NCI-H446 (cell line): Measurements from ENCODE around the gene NPLOC4.

Experiments
- DNase-seq, 2 experiments: peaks; one replicate each; lab custom pipeline; 2025; lab: John Stamatoyannopoulos, UW

Gene NPLOC4

GRCh38 chr17:81636505-81637288 lies at the start of gene NPLOC4, which contains the start of gene TSPAN10:
NPLOC4 (minus strand) TSS chr17:81637112; CDS start chr17:81636930, 182 bp downstream.
TSPAN10 (plus strand) TSS chr17:81637196; CDS start chr17:81642413, 5,217 bp downstream.
- peak; percentile 52 to 93 for DNase-seq

DNA sequence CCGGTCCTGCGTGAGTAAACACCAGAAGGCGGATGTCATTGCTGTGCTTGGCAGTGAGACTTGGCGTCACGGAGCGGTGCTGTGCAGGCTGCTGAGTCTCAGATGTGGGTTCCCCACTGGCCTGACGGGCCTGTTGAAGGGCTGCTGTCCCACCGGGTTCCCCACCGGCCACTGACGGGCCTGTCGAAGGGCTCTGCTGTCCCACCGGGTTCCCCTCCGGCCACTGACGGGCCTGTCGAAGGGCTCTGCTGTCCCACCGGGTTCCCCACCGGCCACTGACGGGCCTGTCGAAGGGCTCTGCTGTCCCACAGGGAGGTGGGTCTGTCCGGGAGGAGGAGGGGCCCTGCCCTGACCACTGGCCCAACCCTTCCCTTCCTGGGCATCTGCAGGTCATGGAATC lies 49.7 kb upstream of the NPLOC4 start:
- no peak for DNase-seq

DNA sequence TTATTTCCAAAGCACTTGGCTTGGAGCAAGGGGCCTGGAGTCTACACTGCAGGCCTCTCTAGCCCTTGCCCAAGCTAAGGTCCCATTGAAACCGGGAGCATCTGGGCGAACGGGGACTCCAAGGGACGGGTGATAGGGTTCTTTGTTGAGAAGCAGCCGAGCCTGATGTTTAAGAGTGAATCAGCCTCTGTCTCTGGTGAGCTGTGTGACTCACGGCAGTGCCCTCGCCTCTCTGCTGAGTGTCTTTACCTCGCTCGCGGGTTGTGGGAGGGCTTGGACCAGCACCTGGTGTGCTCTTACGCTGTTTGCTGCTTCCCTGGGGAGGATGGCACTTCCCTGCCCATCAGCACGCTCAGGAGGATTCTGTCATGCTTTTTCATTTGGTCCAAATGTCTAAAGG lies 48.2 kb upstream of the NPLOC4 start:
- DNase-seq, result no peak

DNA sequence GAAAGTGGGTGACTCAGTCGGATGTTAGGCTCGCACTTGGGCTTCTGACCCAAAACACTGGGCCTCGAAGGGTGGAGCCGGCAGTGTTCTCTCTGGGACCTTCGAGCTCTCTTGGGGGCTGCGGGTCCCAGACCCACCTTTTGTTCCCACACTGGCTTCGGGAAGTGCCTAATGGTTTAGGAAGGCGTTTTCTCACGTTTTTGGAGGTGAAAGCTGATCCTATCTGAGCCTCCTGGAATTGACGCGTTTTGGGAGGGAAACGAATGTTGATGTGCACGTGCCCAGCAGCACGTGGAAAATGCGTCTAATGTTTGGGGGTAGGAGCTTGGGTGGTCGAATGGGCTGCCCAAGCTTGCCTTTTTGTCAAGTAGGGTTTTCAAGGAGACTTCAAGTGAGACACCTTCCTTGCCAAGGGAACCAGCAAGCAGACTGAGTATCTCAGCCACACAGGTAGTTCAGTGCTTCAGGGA lies 47.6 kb upstream of the NPLOC4 start:
- DNase-seq, result no peak

GRCh38 chr17:81683584-81684441 lies 46.9 kb upstream of the NPLOC4 start, which contains the start of the genes ARL16 and HGS:
ARL16 (minus strand) TSS chr17:81683797; CDS start chr17:81683753, 44 bp downstream.
HGS (plus strand) TSS chr17:81684011; CDS start chr17:81684067, 56 bp downstream.
- peak; percentile 98 to 100 for DNase-seq

GRCh38 chr17:81683208-81683583 lies 46.3 kb upstream of the NPLOC4 start:
- DNase-seq, result peak in 1 of 2 experiments; percentile 56

- peak in 1 of 2 experiments; percentile 37 for DNase-seq
These were observed 45.8 kb upstream of the NPLOC4 start for GRCh38 chr17:81682565-81683207.

DNA sequence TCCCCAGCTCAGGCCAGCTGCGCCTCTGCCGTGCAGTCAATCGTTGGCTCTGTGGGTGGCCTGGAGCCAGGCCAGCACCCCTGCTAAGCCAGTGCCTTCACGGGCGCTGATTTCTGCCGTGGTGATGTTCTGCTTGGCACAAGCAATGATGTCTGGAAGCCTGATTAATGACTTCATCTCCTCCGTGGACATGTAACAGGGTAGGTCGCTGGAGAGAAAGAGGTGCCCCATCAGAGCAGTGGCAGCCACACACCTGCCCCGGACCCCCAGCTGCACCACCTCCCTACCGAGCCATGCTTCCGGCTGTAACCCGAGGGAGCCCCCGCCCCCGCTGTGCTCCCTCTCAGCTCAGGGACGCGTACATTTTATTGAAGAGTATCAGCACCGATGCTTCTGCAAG lies 44.8 kb upstream of the NPLOC4 start:
- DNase-seq, result peak in 1 of 2 experiments; percentile 62

DNA sequence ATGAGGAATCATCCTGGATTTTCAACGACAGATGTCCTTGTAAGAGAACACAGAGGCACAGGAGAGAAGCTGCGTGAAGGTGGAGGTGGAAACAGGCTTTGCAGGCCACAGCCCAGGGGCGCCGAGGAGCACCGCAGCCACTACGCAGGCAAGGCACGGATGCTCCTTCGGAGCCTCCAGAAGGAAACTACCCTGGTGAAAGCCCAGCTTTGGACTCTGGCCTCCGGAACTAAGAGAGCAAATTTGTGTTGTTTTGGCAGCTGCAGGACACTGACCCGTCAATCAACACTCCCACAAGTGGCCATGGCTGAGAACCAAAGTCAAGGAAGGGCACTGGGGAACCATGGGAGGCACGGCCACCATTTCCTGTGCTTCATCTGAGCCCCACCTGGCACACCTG lies 43.2 kb upstream of the NPLOC4 start:
- no peak for DNase-seq

GRCh38 chr17:81676906-81677305 lies 40.0 kb upstream of the NPLOC4 start:
- no peak for DNase-seq

GRCh38 chr17:81675515-81676221 lies 38.8 kb upstream of the NPLOC4 start:
- DNase-seq, result peak in 1 of 2 experiments; percentile 24

DNA sequence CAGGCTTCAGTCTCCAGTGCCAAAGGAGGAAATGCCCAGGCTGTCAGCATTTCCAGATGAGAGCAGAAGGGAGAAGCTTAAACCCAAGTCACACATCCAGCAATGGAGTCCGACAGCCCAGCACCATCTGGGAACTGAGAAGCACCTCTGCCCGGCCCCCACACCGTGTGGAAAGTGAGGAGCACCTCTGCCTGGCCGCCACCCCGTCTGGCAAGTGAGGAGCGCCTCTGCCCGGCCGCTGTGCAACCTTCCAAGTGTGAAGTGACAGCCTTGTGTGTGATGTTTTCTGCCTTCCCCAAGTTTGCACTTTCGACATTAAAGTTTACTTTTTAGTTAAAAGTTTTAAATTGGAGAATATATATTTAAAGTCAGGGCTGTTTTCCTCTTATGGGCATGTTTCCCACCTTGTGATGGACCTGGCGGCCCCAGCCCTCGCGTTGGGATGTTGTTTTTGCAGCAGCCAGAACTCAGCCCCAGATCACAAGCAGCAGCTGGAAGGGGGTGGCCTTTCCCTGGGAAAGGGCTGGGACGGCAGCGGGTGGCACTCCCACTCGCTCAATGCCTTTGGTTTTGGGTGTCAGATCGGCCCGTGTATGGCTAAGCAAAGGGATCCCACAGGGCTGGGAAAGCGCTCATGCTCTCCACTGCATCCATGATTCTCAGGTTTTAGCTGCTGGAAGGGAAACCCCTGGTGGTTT lies 36.8 kb upstream of the NPLOC4 start:
- no peak for DNase-seq

DNA sequence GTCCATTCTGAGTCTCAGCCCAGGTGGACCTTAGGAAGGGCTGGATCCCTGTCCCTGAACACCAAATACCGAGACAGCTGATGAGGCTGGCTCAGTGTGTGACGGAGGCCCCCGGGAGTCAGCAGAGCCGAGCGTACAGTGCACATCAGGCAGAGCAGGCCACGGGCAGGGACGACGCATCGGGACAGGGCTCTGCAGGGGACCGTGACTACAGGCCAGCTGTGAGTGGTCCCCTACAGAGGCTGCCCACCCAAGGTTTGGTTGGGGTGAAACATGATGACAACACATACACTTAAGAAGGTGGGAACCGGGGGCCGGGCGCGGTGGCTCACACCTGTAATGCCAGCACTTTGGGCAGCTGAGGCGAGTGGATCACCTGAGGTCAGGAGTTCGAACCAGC lies 36.0 kb upstream of the NPLOC4 start:
- DNase-seq, result no peak

- DNase-seq, result no peak
These were observed 35.6 kb upstream of the NPLOC4 start for GRCh38 chr17:81672504-81672903.

GRCh38 chr17:81667754-81668153 lies 30.8 kb upstream of the NPLOC4 start:
- DNase-seq, result peak in 1 of 2 experiments; percentile 33

- DNase-seq, result peak; percentile 92 to 98
These were observed 29.7 kb upstream of the NPLOC4 start, which contains the start of the genes CCDC137 and OXLD1 for GRCh38 chr17:81666342-81667191. CCDC137 (plus strand) TSS chr17:81666737; CDS start chr17:81666767, 30 bp downstream. OXLD1 (minus strand) TSS chr17:81666605; CDS start chr17:81666577, 28 bp downstream.

DNA sequence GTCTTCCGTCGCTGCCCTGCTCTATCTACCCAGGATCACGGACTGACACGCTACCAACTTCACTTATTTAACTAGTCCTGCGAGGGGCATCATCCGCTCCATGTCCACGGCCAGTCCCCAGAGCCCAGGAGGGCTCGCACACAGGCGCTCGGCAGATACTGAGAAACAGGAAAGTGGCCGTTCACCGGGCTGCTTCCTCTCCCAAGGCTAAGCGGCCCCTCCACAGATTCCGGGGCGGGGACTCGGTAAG lies 29.1 kb upstream of the NPLOC4 start:
- DNase-seq, result no peak

- DNase-seq, result peak in 1 of 2 experiments; percentile 34
These were observed 28.5 kb upstream of the NPLOC4 start for GRCh38 chr17:81665205-81666091.

DNA sequence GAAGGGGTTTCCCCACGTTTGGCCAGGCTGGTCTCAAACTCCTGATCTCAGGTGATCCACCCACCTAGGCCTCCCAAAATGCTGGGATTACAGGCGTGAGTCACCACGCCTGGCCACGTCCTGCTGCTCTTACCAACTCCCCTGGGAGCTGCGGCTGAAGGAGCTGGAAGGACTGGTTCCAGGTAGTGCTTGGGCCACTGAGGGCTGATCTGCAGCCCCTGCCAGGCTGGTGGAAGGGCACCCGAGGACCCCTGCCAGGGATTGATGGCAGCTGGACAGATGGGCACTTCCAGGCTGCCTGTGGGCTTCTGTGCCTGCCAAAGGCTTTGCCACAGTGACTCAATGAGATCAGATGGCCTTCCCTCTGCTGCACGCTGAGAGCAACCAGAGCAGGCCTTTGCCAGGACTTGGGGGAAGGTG lies 27.1 kb upstream of the NPLOC4 start:
- DNase-seq, result no peak
